Measurements from ENCODE around the gene DOCK11.

The DOCK11 gene

DNA sequence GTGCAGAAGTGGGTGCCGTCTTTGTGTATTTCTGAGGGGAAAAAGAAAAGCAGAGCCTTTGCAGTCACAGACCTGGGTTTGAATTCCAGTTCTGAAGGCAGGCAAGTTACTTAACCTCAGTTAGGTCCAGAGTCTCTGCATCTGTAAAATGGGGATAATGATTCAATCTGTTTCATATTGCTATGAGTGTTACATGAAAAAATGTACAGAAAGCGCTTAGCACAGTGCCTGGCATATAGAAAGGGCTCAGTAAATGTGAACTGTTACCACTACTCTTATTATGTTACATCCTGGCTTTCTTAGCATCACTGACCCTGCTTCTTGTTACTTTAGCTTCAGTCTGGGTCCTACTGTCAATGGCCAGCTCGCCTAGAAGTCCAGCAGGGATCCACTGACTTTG, 45.9 kb downstream of the DOCK11 start:
- no peak for DNase-seq
- Histone ChIP-seq H3K27me3 (ENCODE audit: insufficient read depth, low read length, poor library complexity) (no peaks in the 10 kb centered on the region), H3K4me2 (ENCODE audit: insufficient read depth, low read length) (no peak overlapping the region), H3K79me2 (ENCODE audit: insufficient read depth, low read length) (peaks cover 18% of the 10 kb centered on the region; the same call in 1 of the 2 replicates), H3K36me3 (ENCODE audit: insufficient read depth, low read length) (peaks cover 21% of the 10 kb centered on the region), H2AFZ (ENCODE audit: low read depth, low read length) (no peak overlapping the region), H3K27ac (ENCODE audit: low read length) (no peak overlapping the region), H3K4me3 (ENCODE audit: low read depth in 1 of 2, low read length in 2 of 2) (no peak overlapping the region), H3K4me1 (ENCODE audit: insufficient read depth, low read length) (no peaks in the 10 kb centered on the region), H3K9me3 (ENCODE audit: insufficient read depth, low read length, severe bottlenecking) (no peaks in the 10 kb centered on the region), H3K9ac (ENCODE audit: low read depth, low read length) (no peak overlapping the region), H4K20me1 (ENCODE audit: insufficient read depth, low read length) (no peaks in the 10 kb centered on the region)
- TF ChIP-seq, protein P1, sequence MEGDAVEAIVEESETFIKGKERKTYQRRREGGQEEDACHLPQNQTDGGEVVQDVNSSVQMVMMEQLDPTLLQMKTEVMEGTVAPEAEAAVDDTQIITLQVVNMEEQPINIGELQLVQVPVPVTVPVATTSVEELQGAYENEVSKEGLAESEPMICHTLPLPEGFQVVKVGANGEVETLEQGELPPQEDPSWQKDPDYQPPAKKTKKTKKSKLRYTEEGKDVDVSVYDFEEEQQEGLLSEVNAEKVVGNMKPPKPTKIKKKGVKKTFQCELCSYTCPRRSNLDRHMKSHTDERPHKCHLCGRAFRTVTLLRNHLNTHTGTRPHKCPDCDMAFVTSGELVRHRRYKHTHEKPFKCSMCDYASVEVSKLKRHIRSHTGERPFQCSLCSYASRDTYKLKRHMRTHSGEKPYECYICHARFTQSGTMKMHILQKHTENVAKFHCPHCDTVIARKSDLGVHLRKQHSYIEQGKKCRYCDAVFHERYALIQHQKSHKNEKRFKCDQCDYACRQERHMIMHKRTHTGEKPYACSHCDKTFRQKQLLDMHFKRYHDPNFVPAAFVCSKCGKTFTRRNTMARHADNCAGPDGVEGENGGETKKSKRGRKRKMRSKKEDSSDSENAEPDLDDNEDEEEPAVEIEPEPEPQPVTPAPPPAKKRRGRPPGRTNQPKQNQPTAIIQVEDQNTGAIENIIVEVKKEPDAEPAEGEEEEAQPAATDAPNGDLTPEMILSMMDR (IDR thresholded peaks at IDR 0.05; ENCODE audit: borderline replicate concordance, extremely low read depth, low read length, poor library complexity, severe bottlenecking): no peak
- no peak for TF ChIP-seq EZH2 (IDR thresholded peaks at IDR 0.05; ENCODE audit: borderline replicate concordance, low read depth, low read length, severe bottlenecking)
- ATAC-seq (ENCODE audit: insufficient read depth, low read depth): no peak

GRCh38 chrX:118545510-118545909, 49.9 kb downstream of the DOCK11 start:
- TF ChIP-seq, protein P1 (IDR thresholded peaks at IDR 0.05; ENCODE audit: borderline replicate concordance, extremely low read depth, low read length, poor library complexity, severe bottlenecking): no peak
- TF ChIP-seq EZH2 (IDR thresholded peaks at IDR 0.05; ENCODE audit: borderline replicate concordance, low read depth, low read length, severe bottlenecking): no peak
- Histone ChIP-seq H4K20me1 (ENCODE audit: insufficient read depth, low read length) (no peaks in the 10 kb centered on the region), H3K4me1 (ENCODE audit: insufficient read depth, low read length) (no peaks in the 10 kb centered on the region), H3K4me2 (ENCODE audit: insufficient read depth, low read length) (no peak overlapping the region), H3K9ac (ENCODE audit: low read depth, low read length) (no peak overlapping the region), H3K4me3 (ENCODE audit: low read depth in 1 of 2, low read length in 2 of 2) (no peak overlapping the region), H3K79me2 (ENCODE audit: insufficient read depth, low read length) (0 out of 2 replicates have a peak, but pooled peaks cover 2% of the 10 kb centered on the region), H2AFZ (ENCODE audit: low read depth, low read length) (no peak overlapping the region), H3K9me3 (ENCODE audit: insufficient read depth, low read length, severe bottlenecking) (no peaks in the 10 kb centered on the region), H3K27me3 (ENCODE audit: insufficient read depth, low read length, poor library complexity) (no peaks in the 10 kb centered on the region), H3K27ac (ENCODE audit: low read length) (no peak overlapping the region), H3K36me3 (ENCODE audit: insufficient read depth, low read length) (peaks cover 33% of the 10 kb centered on the region)
- ATAC-seq (ENCODE audit: insufficient read depth, low read depth) (no peak), DNase-seq (no peak)

DNA sequence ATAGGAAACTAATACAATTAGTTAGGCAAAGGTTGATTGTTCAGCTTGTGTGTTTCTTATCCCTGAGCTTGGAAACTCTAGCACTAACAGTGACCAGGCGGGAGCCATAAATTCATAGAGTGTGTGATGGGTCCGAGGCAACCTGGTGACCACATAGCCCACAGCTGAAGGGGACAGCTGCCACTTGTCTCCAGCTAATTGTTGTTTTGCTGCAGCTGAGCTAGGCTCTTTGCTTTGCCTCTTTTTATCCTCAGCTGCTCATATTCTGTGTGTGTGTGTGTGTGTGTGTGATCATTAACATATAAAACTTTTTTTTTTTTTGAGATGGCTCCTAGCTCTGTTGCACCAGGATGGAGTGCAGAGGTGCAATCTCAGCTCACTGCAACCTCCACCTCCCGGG, 53.2 kb downstream of the DOCK11 start:
- Histone ChIP-seq H3K4me2 (ENCODE audit: insufficient read depth, low read length) (no peak overlapping the region), H3K36me3 (ENCODE audit: insufficient read depth, low read length) (peaks cover 33% of the 10 kb centered on the region), H3K4me1 (ENCODE audit: insufficient read depth, low read length) (no peaks in the 10 kb centered on the region), H3K79me2 (ENCODE audit: insufficient read depth, low read length) (no peaks in the 10 kb centered on the region), H3K27me3 (ENCODE audit: insufficient read depth, low read length, poor library complexity) (no peaks in the 10 kb centered on the region), H3K27ac (ENCODE audit: low read length) (no peak overlapping the region), H3K4me3 (ENCODE audit: low read depth in 1 of 2, low read length in 2 of 2) (no peak overlapping the region), H2AFZ (ENCODE audit: low read depth, low read length) (no peak overlapping the region), H3K9ac (ENCODE audit: low read depth, low read length) (no peak overlapping the region), H4K20me1 (ENCODE audit: insufficient read depth, low read length) (no peaks in the 10 kb centered on the region), H3K9me3 (ENCODE audit: insufficient read depth, low read length, severe bottlenecking) (no peaks in the 10 kb centered on the region)
- ATAC-seq (ENCODE audit: insufficient read depth, low read depth): no peak
- TF ChIP-seq EZH2 (IDR thresholded peaks at IDR 0.05; ENCODE audit: borderline replicate concordance, low read depth, low read length, severe bottlenecking): no peak
- TF ChIP-seq, protein P1 (IDR thresholded peaks at IDR 0.05; ENCODE audit: borderline replicate concordance, extremely low read depth, low read length, poor library complexity, severe bottlenecking): no peak
- no peak for DNase-seq

- H3K9me3 ChIP-seq (ENCODE audit: insufficient read depth, low read length, severe bottlenecking): no peaks in the 10 kb centered on the region
- no peaks in the 10 kb centered on the region for H3K4me1 ChIP-seq (ENCODE audit: insufficient read depth, low read length)
- no peak overlapping the region for H3K27ac ChIP-seq (ENCODE audit: low read length)
- no peak overlapping the region for H3K4me3 ChIP-seq (ENCODE audit: low read depth in 1 of 2, low read length in 2 of 2)
- peaks cover 28% of the 10 kb centered on the region for H3K36me3 ChIP-seq (ENCODE audit: insufficient read depth, low read length)
- H2AFZ ChIP-seq (ENCODE audit: low read depth, low read length): no peak overlapping the region
- no peak overlapping the region for H3K4me2 ChIP-seq (ENCODE audit: insufficient read depth, low read length)
- no peaks in the 10 kb centered on the region for H4K20me1 ChIP-seq (ENCODE audit: insufficient read depth, low read length)
- no peaks in the 10 kb centered on the region for H3K27me3 ChIP-seq (ENCODE audit: insufficient read depth, low read length, poor library complexity)
- no peak overlapping the region for H3K9ac ChIP-seq (ENCODE audit: low read depth, low read length)
- no peak for TF ChIP-seq EZH2 (IDR thresholded peaks at IDR 0.05; ENCODE audit: borderline replicate concordance, low read depth, low read length, severe bottlenecking)
- TF ChIP-seq, protein P1 (IDR thresholded peaks at IDR 0.05; ENCODE audit: borderline replicate concordance, extremely low read depth, low read length, poor library complexity, severe bottlenecking): no peak
- DNase-seq (no peak), ATAC-seq (ENCODE audit: insufficient read depth, low read depth) (no peak)
- H3K79me2 ChIP-seq (ENCODE audit: insufficient read depth, low read length): no peaks in the 10 kb centered on the region
Measured at GRCh38 chrX:118550792-118551191, 55.2 kb downstream of the DOCK11 start.

Measured in DND-41 (cell line).